Tibial nerve (tissue), 4 donors: Measurements from ENCODE around the gene PDSS2. TPM values are rescaled to one million over a fixed set of nuclear protein-coding genes. Genes with fewer than 3 reads are reported as not detected.
A peak's percentile ranks its signal among the peaks of the same experiment; 100 is the strongest.

ENCODE experiments used
- DNase-seq, 2 donors: peaks; one replicate each; pipeline ENCODE4 v3.0.0-alpha.2; 2019; ENCODE audit warnings: low spot score in 2 of 2
- H3K27ac ChIP-seq, 4 donors: fragments of 200-600 bp; sonication (generic) in 3 of 4; one replicate each; pipeline ENCODE4 v1.5.1; 2017 to 2019; ENCODE audit warnings: mild to moderate bottlenecking in 1 of 4
- H3K27me3 ChIP-seq, 2 donors: fragments of 200-600 bp; sonication (generic) in 1 of 2; one replicate each; pipeline versions ENCODE4 v1.5.1 to v1.6.0; 2017 to 2019
- H3K36me3 ChIP-seq, 3 donors: fragments of 200-600 bp; sonication (generic); one replicate each; pipeline ENCODE4 v1.5.1; 2018 to 2019
- H3K4me1 ChIP-seq, 4 donors: fragments of 200-600 bp; sonication (generic) in 3 of 4; one replicate each; pipeline ENCODE4 v1.5.1; 2017 to 2019
- H3K4me3 ChIP-seq, 4 donors: fragments of 200-600 bp; sonication (generic) in 3 of 4; one replicate each; pipeline ENCODE4 v1.5.1; 2017 to 2019; ENCODE audit warnings: mild to moderate bottlenecking in 1 of 4, moderate library complexity in 1 of 4
- H3K9me3 ChIP-seq, 4 donors: fragments of 200-600 bp; sonication (generic) in 3 of 4; one replicate each; pipeline ENCODE4 v1.5.1; 2017 to 2019
- CTCF ChIP-seq, 5 experiments: fragments of 200-600 bp in 3 of 5; fragments of 450-650 bp in 2 of 5; sonication (generic) in 3 of 5; IDR thresholded peaks; one replicate each; pipeline ENCODE4 v1.5.1; 2016 to 2019; ENCODE audit warnings: antibody characterized with exemption in 5 of 5, mild to moderate bottlenecking in 3 of 5, moderate library complexity in 2 of 5
- EP300 ChIP-seq, 2 donors: sonication (generic); formaldehyde crosslinking; IDR thresholded peaks; one replicate each; pipeline ENCODE4 v1.6.1; 2017; ENCODE audit warnings: antibody characterized with exemption in 2 of 2, mild to moderate bottlenecking in 1 of 2
- POLR2A ChIP-seq, 2 donors: fragments of 450-650 bp; IDR thresholded peaks; one replicate each; pipeline ENCODE4 v1.6.1; 2017; ENCODE audit warnings: antibody characterized with exemption in 2 of 2, mild to moderate bottlenecking in 2 of 2, moderate library complexity in 2 of 2
- WGBS, 2 donors: methylation state at CpG; one replicate each; pipeline ENCODE4 v1.1.5; 2018; 5-methylcytosine and 5-hydroxymethylcytosine counted together
- total RNA-seq, 4 donors: library from RNA; depleted of rRNA; stranded (reverse); fragments of >200 nt; gene quantifications; one replicate each; pipeline ENCODE4 v1.1.0, GENCODE V29; 2016

PDSS2 gene
- total RNA-seq, 4 donors from 2014 or later: 8.2 to 9.4 (median 8.6) TPM

- Histone ChIP-seq H3K4me1 (peaks cover 0 to 65% (median 28%) of the 10 kb centered on the region in 4 donors), H3K36me3 (no peaks in the 10 kb centered on the region), H3K9me3 (no peaks in the 10 kb centered on the region), H3K27ac (peak overlapping the region in 2 of 4 donors; percentile 55 to 70), H3K4me3 (no peak overlapping the region), H3K27me3 (peaks cover 0 to 3% of the 10 kb centered on the region in 2 donors)
- DNase-seq: peak in 1 of 2 donors; percentile 20
- no peak for TF ChIP-seq CTCF (IDR thresholded peaks at IDR 0.05)
- no peak for TF ChIP-seq POLR2A (IDR thresholded peaks at IDR 0.05)
- TF ChIP-seq EP300 (IDR thresholded peaks at IDR 0.05): no peak
- WGBS, 2 donors: 39% methylated on average over 7 of the region's 7 CpGs
These were observed 35.9 kb upstream of the PDSS2 start for GRCh38 chr6:107495196-107495643.

- no peak for DNase-seq
- Histone ChIP-seq H3K36me3 (no peaks in the 10 kb centered on the region), H3K27me3 (peaks cover 0 to 3% of the 10 kb centered on the region in 2 donors), H3K4me3 (peak overlapping the region in 2 of 4 donors; percentile 12 to 65), H3K4me1 (peaks cover 0 to 71% (median 34%) of the 10 kb centered on the region in 4 donors), H3K27ac (peak overlapping the region in 2 of 4 donors; percentile 15 to 51), H3K9me3 (no peaks in the 10 kb centered on the region)
- TF ChIP-seq CTCF (IDR thresholded peaks at IDR 0.05) (no peak), POLR2A (IDR thresholded peaks at IDR 0.05) (no peak), EP300 (IDR thresholded peaks at IDR 0.05) (no peak)
- 33 to 39% methylated on average over 12 of the region's 12 CpGs for WGBS, 2 donors
These were observed 34.0 kb upstream of the PDSS2 start for GRCh38 chr6:107493158-107494057.

- peak; percentile 27 to 48 for DNase-seq
- 20 to 21% methylated on average over 14 of the region's 14 CpGs for WGBS, 2 donors
- H3K9me3 ChIP-seq: no peaks in the 10 kb centered on the region
These were observed 32.6 kb upstream of the PDSS2 start for GRCh38 chr6:107491760-107492660.

GRCh38 chr6:107491138-107491609 is 31.8 kb upstream of the PDSS2 start:
- peak overlapping the region in 3 of 4 donors; percentile 45 to 81 (median 73) for H3K27ac ChIP-seq
- no peaks in the 10 kb centered on the region for H3K36me3 ChIP-seq
- no peaks in the 10 kb centered on the region for H3K9me3 ChIP-seq
- DNase-seq: peak; percentile 38 to 54
- H3K27me3 ChIP-seq: peaks cover 0 to 18% of the 10 kb centered on the region in 2 donors
- TF ChIP-seq CTCF (IDR thresholded peaks at IDR 0.05): no peak
- no peak for TF ChIP-seq EP300 (IDR thresholded peaks at IDR 0.05)
- TF ChIP-seq POLR2A (IDR thresholded peaks at IDR 0.05): no peak
- peaks cover 0 to 66% (median 36%) of the 10 kb centered on the region in 4 donors for H3K4me1 ChIP-seq
- H3K4me3 ChIP-seq: peak overlapping the region; percentile 62 to 79 (median 68)
- 1 to 2% methylated on average over 36 of the region's 38 CpGs for WGBS, 2 donors

More at GRCh38 chr6:107491760-107492660, 32.6 kb upstream of the PDSS2 start:
- TF ChIP-seq CTCF (IDR thresholded peaks at IDR 0.05): no peak
- no peak for TF ChIP-seq POLR2A (IDR thresholded peaks at IDR 0.05)
- peak in 1 of 2 donors; percentile 65 for TF ChIP-seq EP300 (IDR thresholded peaks at IDR 0.05)
- H3K36me3 ChIP-seq: no peaks in the 10 kb centered on the region
- peak overlapping the region; percentile 62 to 79 (median 68) for H3K4me3 ChIP-seq
- H3K27ac ChIP-seq: no peak overlapping the region
- H3K27me3 ChIP-seq: peaks cover 0 to 14% of the 10 kb centered on the region in 2 donors
- H3K4me1 ChIP-seq: peaks cover 0 to 74% (median 37%) of the 10 kb centered on the region in 4 donors
